ENCODE results near the gene TTC23.

DNA sequence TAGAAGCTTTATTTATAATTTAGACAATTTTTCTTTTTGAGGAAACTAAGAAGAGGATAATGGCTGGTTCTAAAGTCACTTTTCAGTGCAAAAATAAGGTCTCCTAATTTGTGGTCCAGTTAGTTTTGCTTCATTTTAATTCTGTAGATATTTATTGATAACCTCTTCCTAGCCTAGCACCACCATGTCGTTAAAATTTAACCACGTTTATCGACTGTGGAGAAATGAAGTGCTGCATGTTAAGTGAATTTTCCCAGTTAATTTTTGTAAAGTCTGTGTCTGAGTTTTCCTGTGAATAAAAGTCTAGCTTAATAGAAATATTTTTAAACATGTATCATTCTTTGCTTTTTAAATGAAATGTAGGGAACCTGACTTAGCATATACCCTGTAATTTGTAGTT lies 18.6 kb upstream of the TTC23 start:
- TF ChIP-seq, protein P1, sequence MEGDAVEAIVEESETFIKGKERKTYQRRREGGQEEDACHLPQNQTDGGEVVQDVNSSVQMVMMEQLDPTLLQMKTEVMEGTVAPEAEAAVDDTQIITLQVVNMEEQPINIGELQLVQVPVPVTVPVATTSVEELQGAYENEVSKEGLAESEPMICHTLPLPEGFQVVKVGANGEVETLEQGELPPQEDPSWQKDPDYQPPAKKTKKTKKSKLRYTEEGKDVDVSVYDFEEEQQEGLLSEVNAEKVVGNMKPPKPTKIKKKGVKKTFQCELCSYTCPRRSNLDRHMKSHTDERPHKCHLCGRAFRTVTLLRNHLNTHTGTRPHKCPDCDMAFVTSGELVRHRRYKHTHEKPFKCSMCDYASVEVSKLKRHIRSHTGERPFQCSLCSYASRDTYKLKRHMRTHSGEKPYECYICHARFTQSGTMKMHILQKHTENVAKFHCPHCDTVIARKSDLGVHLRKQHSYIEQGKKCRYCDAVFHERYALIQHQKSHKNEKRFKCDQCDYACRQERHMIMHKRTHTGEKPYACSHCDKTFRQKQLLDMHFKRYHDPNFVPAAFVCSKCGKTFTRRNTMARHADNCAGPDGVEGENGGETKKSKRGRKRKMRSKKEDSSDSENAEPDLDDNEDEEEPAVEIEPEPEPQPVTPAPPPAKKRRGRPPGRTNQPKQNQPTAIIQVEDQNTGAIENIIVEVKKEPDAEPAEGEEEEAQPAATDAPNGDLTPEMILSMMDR (IDR thresholded peaks at IDR 0.05; ENCODE audit: insufficient read depth, low read length) = no peak
- TF ChIP-seq POLR2AphosphoS5 (IDR thresholded peaks at IDR 0.05; ENCODE audit: low read depth) (no peak), GABPA (IDR thresholded peaks at IDR 0.05; ENCODE audit: low read depth) (no peak)
- TF ChIP-seq, protein P2, sequence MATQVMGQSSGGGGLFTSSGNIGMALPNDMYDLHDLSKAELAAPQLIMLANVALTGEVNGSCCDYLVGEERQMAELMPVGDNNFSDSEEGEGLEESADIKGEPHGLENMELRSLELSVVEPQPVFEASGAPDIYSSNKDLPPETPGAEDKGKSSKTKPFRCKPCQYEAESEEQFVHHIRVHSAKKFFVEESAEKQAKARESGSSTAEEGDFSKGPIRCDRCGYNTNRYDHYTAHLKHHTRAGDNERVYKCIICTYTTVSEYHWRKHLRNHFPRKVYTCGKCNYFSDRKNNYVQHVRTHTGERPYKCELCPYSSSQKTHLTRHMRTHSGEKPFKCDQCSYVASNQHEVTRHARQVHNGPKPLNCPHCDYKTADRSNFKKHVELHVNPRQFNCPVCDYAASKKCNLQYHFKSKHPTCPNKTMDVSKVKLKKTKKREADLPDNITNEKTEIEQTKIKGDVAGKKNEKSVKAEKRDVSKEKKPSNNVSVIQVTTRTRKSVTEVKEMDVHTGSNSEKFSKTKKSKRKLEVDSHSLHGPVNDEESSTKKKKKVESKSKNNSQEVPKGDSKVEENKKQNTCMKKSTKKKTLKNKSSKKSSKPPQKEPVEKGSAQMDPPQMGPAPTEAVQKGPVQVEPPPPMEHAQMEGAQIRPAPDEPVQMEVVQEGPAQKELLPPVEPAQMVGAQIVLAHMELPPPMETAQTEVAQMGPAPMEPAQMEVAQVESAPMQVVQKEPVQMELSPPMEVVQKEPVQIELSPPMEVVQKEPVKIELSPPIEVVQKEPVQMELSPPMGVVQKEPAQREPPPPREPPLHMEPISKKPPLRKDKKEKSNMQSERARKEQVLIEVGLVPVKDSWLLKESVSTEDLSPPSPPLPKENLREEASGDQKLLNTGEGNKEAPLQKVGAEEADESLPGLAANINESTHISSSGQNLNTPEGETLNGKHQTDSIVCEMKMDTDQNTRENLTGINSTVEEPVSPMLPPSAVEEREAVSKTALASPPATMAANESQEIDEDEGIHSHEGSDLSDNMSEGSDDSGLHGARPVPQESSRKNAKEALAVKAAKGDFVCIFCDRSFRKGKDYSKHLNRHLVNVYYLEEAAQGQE (IDR thresholded peaks at IDR 0.05; ENCODE audit: insufficient replicate concordance, low read depth) = no peak
